ENCODE results near the gene RCE1.

The RCE1 gene

DNA sequence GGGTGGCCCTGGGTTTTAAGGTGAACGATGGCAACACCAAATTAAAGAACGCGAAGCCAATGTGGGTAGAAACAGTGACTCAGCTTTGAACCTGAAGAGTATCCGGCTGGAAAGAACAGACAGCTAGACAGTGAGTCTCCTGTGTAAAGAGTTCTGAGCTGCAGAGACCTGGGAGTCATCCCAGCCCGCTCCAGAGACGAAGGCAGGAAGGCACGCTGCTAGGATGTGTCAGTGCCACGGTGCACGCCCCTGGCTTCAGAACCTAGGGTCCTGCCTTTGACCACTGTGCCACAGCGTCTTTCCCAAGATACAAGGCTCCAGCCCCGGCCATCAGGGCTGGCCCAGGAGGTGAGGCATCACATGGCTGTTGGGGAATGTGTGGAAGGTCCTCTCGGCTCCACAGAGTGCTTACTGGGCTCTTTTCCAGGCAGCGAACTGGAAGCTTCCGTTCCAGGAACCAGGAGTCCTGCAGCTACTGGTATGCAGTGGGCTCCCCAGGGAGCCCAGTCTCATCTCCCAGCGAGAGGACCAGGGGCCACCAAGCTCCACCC, 43.5 kb downstream of the RCE1 start:
- H2AFZ ChIP-seq (ENCODE audit: insufficient read depth, low read length, poor library complexity): no peak overlapping the region
- H3K4me2 ChIP-seq (ENCODE audit: low read length): no peak overlapping the region
- no peak overlapping the region for H4K8ac ChIP-seq (ENCODE audit: low read depth, low read length)

DNA sequence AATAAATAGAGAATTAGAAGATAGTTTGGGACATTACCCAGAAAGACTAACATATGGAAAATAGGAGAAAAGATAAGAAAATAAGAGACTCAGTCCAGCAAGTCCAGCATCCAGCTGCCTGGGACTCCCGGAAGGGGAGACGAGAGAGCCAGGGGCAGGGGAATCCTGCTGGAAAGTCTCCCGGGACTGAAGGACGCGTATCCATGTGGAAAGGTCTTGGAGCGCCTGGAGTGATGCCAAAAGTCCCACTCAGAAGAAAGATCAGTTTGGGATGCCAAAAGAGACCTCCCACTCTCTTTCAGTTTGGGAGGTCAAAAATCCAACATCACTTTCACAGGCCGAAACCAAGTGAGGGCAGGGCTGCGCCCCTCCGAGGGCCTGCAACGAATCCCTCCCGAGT, 44.3 kb downstream of the RCE1 start:
- no peak overlapping the region for H3K4ac ChIP-seq (ENCODE audit: low read depth, low read length)
- no peaks in the 10 kb centered on the region for H3K79me1 ChIP-seq (ENCODE audit: low read length)
- no peak for DNase-seq
- H2BK120ac ChIP-seq (ENCODE audit: insufficient read depth, low read length, poor library complexity): no peak overlapping the region
- H2BK5ac ChIP-seq (ENCODE audit: low read depth, low read length, poor library complexity): no peak overlapping the region
- H3K27me3 ChIP-seq (ENCODE audit: insufficient read depth, low read length): no peaks in the 10 kb centered on the region
- H3K4me3 ChIP-seq (ENCODE audit: low read depth, low read length): no peak overlapping the region
- no peak overlapping the region for H3K4me2 ChIP-seq (ENCODE audit: low read length)
- H3K9ac ChIP-seq (ENCODE audit: low read length): no peak overlapping the region
- peaks cover 0 to 4% of the 10 kb centered on the region in 2 experiments for H3K4me1 ChIP-seq (ENCODE audit: control insufficient read depth in 1 of 2, insufficient read depth in 2 of 2, low read length in 2 of 2)
- H3K9me3 ChIP-seq (ENCODE audit: insufficient read depth, low read depth, low read length): no peaks in the 10 kb centered on the region
- no peak overlapping the region for H2AK5ac ChIP-seq (ENCODE audit: low read length)
- no peaks in the 10 kb centered on the region for H3K36me3 ChIP-seq (ENCODE audit: control insufficient read depth in 1 of 2, insufficient read depth in 2 of 2, low read length in 2 of 2)
- no peak overlapping the region for H4K8ac ChIP-seq (ENCODE audit: low read depth, low read length)
- no peak overlapping the region for H2AFZ ChIP-seq (ENCODE audit: insufficient read depth, low read length, poor library complexity)
- H3K79me2 ChIP-seq (ENCODE audit: control insufficient read depth, insufficient read depth, low read length, poor library complexity): no peaks in the 10 kb centered on the region
- WGBS (ENCODE audit: extremely low coverage, insufficient coverage, insufficient read length): no CpG with 5 or more reads among the region's 11 CpGs
- H2BK12ac ChIP-seq (ENCODE audit: low read length): no peak overlapping the region
- H3K18ac ChIP-seq (ENCODE audit: low read length): no peak overlapping the region
- no peak overlapping the region for H3K27ac ChIP-seq (ENCODE audit: low read depth, low read length)
- no peak overlapping the region for H3K23ac ChIP-seq (ENCODE audit: low read length)
- no peak overlapping the region for H4K91ac ChIP-seq (ENCODE audit: low read depth, low read length)
- no peak overlapping the region for H3K14ac ChIP-seq (ENCODE audit: low read length)
- no peak overlapping the region for H4K12ac ChIP-seq (ENCODE audit: low read depth, low read length)

More for the DNA sequence above, 43.5 kb downstream of the RCE1 start:
- H3K4me1 ChIP-seq (ENCODE audit: control insufficient read depth in 1 of 2, insufficient read depth in 2 of 2, low read length in 2 of 2): no peaks in the 10 kb centered on the region
- H3K79me1 ChIP-seq (ENCODE audit: low read length): no peaks in the 10 kb centered on the region
- no peak overlapping the region for H3K23ac ChIP-seq (ENCODE audit: low read length)
- no peak overlapping the region for H3K4me3 ChIP-seq (ENCODE audit: low read depth, low read length)
- no CpG with 5 or more reads among the region's 15 CpGs for WGBS (ENCODE audit: extremely low coverage, insufficient coverage, insufficient read length)
- no peak overlapping the region for H2BK5ac ChIP-seq (ENCODE audit: low read depth, low read length, poor library complexity)
- H3K14ac ChIP-seq (ENCODE audit: low read length): no peak overlapping the region
- H3K18ac ChIP-seq (ENCODE audit: low read length): no peak overlapping the region
- H2BK120ac ChIP-seq (ENCODE audit: insufficient read depth, low read length, poor library complexity): no peak overlapping the region
- no peaks in the 10 kb centered on the region for H3K79me2 ChIP-seq (ENCODE audit: control insufficient read depth, insufficient read depth, low read length, poor library complexity)
- no peak overlapping the region for H4K12ac ChIP-seq (ENCODE audit: low read depth, low read length)
- no peak overlapping the region for H3K4ac ChIP-seq (ENCODE audit: low read depth, low read length)
- no peak overlapping the region for H3K9ac ChIP-seq (ENCODE audit: low read length)
- no peaks in the 10 kb centered on the region for H3K27me3 ChIP-seq (ENCODE audit: insufficient read depth, low read length)
- H2AK5ac ChIP-seq (ENCODE audit: low read length): no peak overlapping the region
- no peaks in the 10 kb centered on the region for H3K36me3 ChIP-seq (ENCODE audit: control insufficient read depth in 1 of 2, insufficient read depth in 2 of 2, low read length in 2 of 2)
- H3K9me3 ChIP-seq (ENCODE audit: insufficient read depth, low read depth, low read length): peaks cover 2% of the 10 kb centered on the region
- H3K27ac ChIP-seq (ENCODE audit: low read depth, low read length): no peak overlapping the region
- H4K91ac ChIP-seq (ENCODE audit: low read depth, low read length): no peak overlapping the region
- no peak overlapping the region for H2BK12ac ChIP-seq (ENCODE audit: low read length)
- no peak for DNase-seq

DNA sequence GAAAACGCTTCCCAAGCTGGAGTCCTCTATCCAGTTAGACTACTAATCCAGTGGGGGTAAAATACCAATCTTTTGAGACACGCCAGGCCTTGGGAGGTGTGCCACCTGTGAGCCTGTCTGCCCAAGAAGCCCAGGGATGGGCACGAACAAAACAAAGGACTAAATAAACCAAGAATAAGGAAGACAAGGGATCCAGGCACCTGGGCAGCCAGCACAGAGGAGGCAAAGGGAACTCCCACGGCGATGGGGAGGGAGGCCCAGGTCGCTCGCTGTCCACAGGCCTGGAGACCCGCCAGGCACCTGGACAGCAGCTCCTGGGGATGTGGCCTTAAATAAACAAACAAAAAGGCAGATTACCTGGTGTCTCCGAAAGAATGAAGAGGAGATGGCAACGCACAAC, 45.0 kb downstream of the RCE1 start:
- peaks cover 6 to 10% of the 10 kb centered on the region in 2 experiments for H3K4me1 ChIP-seq (ENCODE audit: control insufficient read depth in 1 of 2, insufficient read depth in 2 of 2, low read length in 2 of 2)
- no peak overlapping the region for H3K14ac ChIP-seq (ENCODE audit: low read length)
- no peak overlapping the region for H3K18ac ChIP-seq (ENCODE audit: low read length)
- no peak overlapping the region for H2BK5ac ChIP-seq (ENCODE audit: low read depth, low read length, poor library complexity)
- H4K8ac ChIP-seq (ENCODE audit: low read depth, low read length): no peak overlapping the region
- no peak overlapping the region for H4K91ac ChIP-seq (ENCODE audit: low read depth, low read length)
- no peaks in the 10 kb centered on the region for H3K36me3 ChIP-seq (ENCODE audit: control insufficient read depth in 1 of 2, insufficient read depth in 2 of 2, low read length in 2 of 2)
- H3K4me3 ChIP-seq (ENCODE audit: low read depth, low read length): no peak overlapping the region
- no peak overlapping the region for H3K23ac ChIP-seq (ENCODE audit: low read length)
- no peak for DNase-seq
- no peak overlapping the region for H2BK12ac ChIP-seq (ENCODE audit: low read length)
- H3K9ac ChIP-seq (ENCODE audit: low read length): no peak overlapping the region
- no CpG with 5 or more reads among the region's 10 CpGs for WGBS (ENCODE audit: extremely low coverage, insufficient coverage, insufficient read length)
- no peaks in the 10 kb centered on the region for H3K79me2 ChIP-seq (ENCODE audit: control insufficient read depth, insufficient read depth, low read length, poor library complexity)
- no peak overlapping the region for H2AK5ac ChIP-seq (ENCODE audit: low read length)
- no peak overlapping the region for H3K4me2 ChIP-seq (ENCODE audit: low read length)
- H3K79me1 ChIP-seq (ENCODE audit: low read length): no peaks in the 10 kb centered on the region
- no peaks in the 10 kb centered on the region for H3K27me3 ChIP-seq (ENCODE audit: insufficient read depth, low read length)
- no peak overlapping the region for H3K27ac ChIP-seq (ENCODE audit: low read depth, low read length)
- no peak overlapping the region for H4K12ac ChIP-seq (ENCODE audit: low read depth, low read length)
- H3K4ac ChIP-seq (ENCODE audit: low read depth, low read length): no peak overlapping the region
- H2AFZ ChIP-seq (ENCODE audit: insufficient read depth, low read length, poor library complexity): no peak overlapping the region
- no peaks in the 10 kb centered on the region for H3K9me3 ChIP-seq (ENCODE audit: insufficient read depth, low read depth, low read length)
- no peak overlapping the region for H2BK120ac ChIP-seq (ENCODE audit: insufficient read depth, low read length, poor library complexity)

DNA sequence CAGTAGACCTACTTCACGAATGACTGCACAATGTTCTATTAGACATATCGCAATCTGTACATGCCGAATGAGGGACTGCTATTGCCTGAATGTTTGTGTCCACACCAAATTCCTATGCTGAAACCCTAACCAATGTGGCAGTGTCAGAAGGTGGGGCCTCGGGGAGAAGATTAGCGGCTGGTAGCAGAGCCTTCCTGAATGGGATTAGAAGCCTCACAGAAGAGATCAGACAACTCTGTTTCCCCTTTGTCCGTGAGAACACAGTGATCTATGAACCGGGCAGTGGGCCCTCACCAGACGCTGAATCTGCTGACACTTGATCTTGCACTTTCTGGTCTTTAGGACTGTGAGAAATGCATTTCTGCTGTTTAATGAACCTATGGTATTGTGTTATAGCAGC, 46.7 kb downstream of the RCE1 start:
- Histone ChIP-seq H3K79me2 (ENCODE audit: control insufficient read depth, insufficient read depth, low read length, poor library complexity) (no peaks in the 10 kb centered on the region), H4K91ac (ENCODE audit: low read depth, low read length) (no peak overlapping the region), H3K4me2 (ENCODE audit: low read length) (no peak overlapping the region), H4K8ac (ENCODE audit: low read depth, low read length) (no peak overlapping the region), H2AK5ac (ENCODE audit: low read length) (no peak overlapping the region), H2AFZ (ENCODE audit: insufficient read depth, low read length, poor library complexity) (no peak overlapping the region), H4K12ac (ENCODE audit: low read depth, low read length) (no peak overlapping the region), H3K4me1 (ENCODE audit: control insufficient read depth in 1 of 2, insufficient read depth in 2 of 2, low read length in 2 of 2) (peaks cover 6 to 10% of the 10 kb centered on the region in 2 experiments), H3K36me3 (ENCODE audit: control insufficient read depth in 1 of 2, insufficient read depth in 2 of 2, low read length in 2 of 2) (no peaks in the 10 kb centered on the region), H3K9ac (ENCODE audit: low read length) (no peak overlapping the region), H3K4me3 (ENCODE audit: low read depth, low read length) (no peak overlapping the region), H2BK120ac (ENCODE audit: insufficient read depth, low read length, poor library complexity) (no peak overlapping the region), H3K9me3 (ENCODE audit: insufficient read depth, low read depth, low read length) (no peaks in the 10 kb centered on the region), H3K79me1 (ENCODE audit: low read length) (no peaks in the 10 kb centered on the region), H3K23ac (ENCODE audit: low read length) (no peak overlapping the region), H2BK12ac (ENCODE audit: low read length) (no peak overlapping the region), H3K27me3 (ENCODE audit: insufficient read depth, low read length) (no peaks in the 10 kb centered on the region), H3K18ac (ENCODE audit: low read length) (no peak overlapping the region), H2BK5ac (ENCODE audit: low read depth, low read length, poor library complexity) (no peak overlapping the region), H3K4ac (ENCODE audit: low read depth, low read length) (no peak overlapping the region), H3K14ac (ENCODE audit: low read length) (no peak overlapping the region), H3K27ac (ENCODE audit: low read depth, low read length) (no peak overlapping the region)
- no peak for DNase-seq
- no CpG with 5 or more reads among the region's 8 CpGs for WGBS (ENCODE audit: extremely low coverage, insufficient coverage, insufficient read length)
